Inferior parietal cortex (tissue), 1 donor: Measurements from ENCODE around the gene KRT74.

Source experiments
- DNase-seq: peaks from one replicate; pipeline ENCODE4 v3.0.0-alpha.2; 2016; ENCODE audit errors: extremely low spot score

KRT74 gene

DNA sequence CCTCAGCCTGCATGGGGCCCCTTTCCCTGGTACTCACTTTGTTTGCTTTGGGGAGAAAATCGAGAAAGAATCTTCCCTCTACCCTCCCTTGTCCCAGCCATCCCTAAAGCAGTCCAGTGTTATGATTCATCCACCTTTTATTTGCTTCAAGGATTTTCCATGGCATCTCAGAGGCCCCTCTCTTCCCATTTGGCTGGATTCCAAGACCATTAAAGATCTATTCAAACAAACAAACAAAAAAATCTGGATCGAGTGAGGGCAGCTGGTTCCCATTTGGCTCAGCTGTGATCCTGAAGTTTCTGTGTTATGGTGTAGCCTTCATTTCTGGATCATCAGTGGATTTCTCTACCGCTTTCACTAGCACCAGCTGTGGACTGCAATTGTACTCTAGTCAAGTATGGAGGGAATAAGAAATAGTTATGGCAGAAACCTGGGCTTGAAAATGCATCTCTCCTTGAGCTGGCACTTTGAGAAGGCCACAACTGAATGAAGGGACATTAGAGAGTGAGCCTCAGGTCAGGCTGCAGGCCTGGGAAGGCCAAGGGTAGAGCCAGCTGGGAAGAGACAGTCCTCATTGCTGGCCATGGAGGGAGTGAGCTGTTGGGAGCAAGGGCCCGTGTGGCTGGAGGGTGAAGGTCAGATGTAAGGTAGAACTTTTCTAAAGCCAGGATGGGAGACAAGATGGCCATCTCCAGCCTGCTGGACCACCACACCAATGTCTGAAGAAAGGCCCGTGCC is 34.4 kb downstream of the KRT74 start:
- no peak for DNase-seq

DNA sequence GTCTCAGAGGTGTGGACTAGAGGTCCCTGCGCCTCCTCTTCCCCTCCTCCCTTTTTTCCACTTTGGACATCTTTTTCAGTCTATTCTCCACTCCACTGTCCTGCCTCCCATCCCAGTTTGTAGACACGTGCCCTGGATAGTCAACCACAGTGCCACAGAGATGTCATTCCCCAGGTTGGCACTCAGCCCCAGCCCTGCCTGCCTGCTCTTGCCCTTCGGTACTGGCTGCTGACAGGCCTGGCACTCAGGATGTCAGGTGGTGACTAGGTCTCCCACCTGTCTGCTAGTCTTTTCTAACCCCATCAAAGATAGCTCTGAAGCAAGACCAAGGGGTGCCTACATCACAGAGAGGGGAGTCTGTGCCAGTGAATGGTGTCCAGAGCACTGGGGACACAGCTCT is 36.5 kb downstream of the KRT74 start:
- no peak for DNase-seq

DNA sequence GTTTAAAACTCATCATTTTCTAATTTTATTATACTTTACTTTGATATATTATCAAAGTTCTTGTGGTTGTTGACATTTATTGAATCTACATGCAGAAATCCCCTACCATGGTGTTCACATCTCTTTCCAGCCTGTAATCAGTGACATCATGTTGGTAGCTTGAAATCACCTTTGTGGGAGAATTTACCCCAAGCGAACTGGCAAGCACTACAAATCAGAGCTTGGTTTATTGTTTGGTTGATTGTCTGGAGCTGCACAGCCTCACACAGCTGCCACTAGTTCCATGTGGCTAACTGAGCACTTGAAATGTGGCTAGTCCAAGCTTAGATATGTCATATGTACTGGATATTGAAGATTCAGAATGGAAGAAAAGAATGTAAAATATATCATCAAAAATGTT is 38.1 kb downstream of the KRT74 start:
- DNase-seq: no peak

DNA sequence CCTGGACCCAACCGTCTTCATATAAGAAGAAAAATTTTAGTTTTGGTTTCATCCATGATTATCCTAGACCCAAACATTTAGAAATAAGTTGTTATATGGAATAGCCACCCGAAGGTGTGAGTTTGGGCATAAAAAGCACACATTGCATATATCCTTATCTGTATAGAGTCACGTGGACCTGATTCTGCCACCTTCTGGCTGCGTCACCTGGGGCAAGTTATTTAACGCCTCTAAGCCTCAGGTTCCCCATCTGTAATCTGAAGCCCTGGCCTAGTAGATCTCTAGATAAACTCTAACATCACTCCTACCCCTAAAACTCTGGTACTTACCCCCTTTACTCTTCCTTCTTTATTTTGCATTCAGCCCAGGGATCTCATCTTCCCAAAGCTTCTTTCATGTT is 39.2 kb downstream of the KRT74 start:
- no peak for DNase-seq

DNA sequence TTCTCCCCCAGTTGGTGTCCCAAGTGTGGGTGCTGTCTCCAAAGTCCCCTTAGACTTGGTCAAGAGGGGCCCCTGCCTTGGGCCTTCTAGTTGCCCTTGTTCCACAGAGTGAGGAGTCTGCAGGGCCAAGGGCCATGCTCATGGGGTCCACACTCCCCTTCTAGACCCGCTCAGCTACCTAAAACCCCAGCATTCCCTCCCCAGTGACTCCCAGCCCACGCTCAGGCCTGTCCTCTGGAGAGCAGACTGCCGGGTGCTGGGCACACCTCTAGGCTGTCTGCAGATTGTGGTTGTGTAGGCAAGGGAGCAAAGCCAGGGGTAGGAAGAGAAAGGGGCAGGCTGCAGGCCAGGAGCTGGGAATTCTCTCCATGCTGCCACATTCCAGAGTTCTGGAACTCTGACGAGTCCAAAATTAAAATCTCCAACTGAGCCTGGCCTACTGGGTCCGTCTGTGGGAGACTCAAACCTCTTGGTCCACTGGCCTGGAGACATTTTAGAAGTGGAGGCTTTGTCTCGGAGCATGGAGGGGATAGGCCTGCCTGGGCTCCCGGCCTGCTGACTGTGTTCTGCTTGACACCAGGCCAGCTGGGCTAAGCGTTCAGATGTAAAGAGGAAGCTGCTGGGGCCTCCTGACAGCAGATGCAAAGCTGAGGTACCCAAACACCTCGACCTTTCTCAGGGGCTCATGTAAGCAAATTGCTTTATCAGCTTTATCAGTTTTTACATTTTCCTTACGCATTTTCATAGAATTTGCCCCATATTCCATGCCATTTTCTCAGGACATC is 39.8 kb downstream of the KRT74 start:
- DNase-seq: no peak

DNA sequence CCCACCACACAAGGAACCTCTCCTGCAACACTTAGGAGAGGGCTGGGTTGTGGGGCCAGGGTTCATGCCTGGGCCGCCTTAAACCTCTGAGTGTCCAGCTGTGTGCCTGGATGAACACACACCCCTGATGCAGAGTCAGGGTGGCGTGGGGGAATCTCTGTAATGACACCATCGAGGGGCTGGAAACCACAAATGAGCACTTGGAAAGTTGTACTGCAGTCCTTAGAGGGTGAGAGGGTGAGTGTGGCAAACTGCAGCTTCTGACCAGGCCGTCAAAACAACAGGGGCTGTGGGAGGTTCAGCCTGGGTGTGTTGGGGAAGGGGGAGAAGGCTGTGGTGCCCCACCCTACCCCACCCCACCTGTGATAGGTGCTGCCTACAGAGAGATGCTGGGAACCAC is 41.0 kb downstream of the KRT74 start:
- no peak for DNase-seq

DNA sequence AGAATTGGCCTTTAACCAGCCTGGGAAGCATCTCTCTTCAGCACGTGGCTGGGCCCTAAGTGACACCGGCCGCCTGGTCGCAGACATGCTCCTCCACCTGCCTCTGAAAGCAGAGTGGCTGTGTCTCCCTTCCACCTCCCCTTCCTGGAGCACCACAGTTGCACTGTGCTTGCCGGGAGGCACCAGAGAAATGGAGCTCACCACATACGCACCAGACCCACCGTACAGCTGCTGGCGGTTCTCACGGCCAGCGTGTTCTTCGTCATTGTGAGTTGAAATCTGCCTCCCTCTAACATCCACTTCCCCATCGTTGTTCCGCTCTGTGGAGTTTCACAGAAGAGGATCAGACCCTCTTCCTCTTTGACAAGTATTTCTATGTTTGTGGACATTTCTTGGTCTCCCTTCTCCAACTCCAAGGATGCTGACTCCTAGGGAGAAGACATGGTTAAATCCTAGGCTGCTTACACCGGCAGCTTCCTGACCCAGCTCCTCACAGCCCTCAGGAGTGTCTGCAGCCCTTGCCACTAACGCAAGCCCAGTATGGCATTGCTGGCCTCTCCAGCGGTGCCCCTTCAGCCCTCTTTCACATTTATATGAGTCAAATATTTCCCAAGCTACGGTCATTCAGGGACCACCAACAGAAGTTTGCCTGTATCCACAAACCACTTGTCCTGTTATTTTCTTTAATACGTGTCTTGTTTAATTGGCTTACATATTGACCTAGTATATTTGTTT is 41.9 kb downstream of the KRT74 start:
- no peak for DNase-seq

DNA sequence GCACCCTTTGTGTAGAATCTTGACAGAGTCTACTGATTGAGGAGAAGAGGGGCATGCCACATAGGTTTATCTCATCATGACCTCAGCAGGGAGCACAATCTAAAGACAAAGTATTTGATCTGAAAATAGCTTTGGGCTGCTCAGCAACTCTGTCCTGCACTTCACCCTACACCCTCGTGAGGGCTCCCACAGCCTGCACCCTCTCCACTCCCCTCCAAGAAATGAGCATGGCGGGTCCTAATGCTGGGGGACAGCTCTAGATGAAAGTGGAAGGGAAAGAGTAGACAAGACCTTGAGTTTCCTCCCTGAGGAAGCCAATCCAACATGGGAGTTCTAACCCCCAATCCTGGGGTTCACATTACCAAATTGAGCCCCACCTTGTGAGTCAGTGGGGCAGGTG is 42.7 kb downstream of the KRT74 start:
- no peak for DNase-seq

DNA sequence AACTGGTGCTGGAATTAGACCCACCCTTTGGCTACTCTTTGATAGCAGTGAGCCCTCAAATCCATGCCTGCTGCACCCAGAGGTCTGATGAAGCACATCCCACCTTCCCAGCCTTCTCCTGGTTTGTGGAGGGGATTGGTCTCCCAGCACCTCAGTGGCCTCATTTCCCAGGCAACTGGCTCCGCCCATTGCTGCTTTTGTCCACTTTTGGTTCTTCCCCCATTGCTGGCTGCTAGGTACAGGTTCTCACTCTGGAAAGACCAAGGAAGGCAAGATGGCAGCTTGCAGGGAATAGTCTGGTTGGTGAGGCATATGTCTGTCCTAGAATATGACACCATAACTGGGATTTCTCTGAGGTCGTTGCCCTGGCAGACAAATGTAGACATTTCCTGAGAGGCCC is 43.3 kb downstream of the KRT74 start:
- DNase-seq: no peak

DNA sequence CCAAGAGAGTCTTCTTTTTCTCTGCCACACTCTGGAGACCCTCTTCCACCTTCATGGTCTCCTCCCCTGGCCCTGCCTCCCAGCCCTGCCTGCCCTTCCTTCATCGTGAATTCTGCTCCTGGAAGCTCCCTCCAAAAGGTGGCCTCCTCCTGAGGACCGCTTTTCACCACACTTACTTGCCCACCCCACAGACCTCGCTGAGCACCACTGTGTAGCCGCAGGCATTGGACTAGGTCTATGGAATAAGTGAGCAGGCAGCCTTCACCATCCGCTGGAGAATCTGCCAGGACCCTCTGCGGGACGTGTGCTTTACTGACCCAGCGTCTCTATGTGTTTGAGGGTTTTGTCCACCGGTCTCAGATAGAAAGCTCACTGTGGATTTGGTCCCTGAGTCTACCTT is 43.8 kb downstream of the KRT74 start:
- DNase-seq: no peak

DNA sequence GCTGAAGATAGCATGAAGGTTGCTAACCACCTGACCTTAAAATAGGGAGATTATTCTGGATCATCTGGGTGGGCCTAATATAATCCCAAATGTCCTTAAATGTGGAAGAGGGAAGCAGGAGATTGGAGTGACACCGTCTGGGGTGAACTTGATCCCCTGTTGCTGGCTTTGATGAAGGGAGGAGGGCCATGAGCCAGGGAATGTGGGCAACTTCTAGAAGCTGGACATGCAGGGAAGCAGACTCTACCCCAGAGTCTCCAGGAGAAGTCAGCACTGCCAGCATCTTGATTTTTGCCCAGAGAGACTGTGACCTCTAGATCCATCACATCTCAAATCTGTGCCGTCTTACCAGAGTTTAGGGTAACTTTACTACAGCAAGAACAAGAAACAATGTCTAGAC is 44.2 kb downstream of the KRT74 start:
- no peak for DNase-seq

DNA sequence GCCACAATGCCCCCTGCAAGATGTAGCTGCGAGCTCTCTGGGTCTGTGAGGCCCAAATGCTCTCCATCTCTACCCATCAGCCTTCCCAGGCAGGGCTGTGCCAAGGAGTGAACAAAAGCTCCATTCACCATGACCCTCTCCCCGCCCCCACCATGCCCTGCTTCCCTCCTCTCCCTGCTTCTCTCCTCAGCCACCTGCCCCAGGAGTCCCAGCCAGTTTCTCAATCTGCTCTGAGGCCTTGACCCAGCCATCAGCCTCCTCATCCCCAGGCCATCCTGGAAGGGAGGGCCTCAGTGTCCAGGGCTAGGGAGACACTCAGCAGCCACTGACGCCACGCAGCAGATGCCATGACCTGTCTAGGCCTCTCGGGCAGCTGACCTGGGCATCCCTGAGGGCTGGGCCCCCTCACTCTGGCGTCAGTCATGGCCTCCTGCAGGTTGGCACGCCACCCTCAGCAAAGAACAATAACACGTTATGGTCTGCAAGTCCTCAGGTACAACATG is 45.0 kb downstream of the KRT74 start:
- DNase-seq: no peak

DNA sequence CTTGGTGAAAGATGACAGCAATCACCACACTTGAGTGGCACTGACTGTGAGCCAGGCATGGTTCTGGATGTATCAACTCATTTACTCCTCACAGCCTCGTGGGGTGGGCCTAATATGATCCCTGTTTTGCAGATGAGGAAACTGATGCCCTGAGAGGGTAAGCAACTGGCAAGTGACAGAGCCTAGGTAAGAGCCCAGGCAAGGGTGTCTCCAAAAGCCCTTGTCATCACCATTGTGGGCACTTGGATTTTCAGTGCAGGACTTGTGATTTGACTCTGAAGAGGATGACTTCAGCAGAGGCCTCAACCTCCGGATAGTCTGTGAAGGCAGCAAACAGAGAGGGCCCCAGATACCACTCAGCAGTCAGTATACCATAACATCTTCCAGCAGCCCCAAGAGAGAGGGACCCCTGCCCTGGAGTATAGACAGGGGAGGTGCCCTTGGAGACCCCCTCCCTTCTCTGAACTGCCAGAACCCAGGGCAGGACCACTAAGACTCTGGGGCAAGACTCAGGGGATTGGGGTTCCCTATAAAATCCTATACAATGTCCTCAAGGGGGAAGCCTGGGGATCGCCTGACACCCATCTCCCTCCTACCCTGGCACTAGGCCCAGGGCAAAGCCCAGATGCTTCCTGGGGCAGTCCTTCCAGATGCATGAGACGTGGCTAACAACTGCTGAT is 46.4 kb downstream of the KRT74 start:
- no peak for DNase-seq

DNA sequence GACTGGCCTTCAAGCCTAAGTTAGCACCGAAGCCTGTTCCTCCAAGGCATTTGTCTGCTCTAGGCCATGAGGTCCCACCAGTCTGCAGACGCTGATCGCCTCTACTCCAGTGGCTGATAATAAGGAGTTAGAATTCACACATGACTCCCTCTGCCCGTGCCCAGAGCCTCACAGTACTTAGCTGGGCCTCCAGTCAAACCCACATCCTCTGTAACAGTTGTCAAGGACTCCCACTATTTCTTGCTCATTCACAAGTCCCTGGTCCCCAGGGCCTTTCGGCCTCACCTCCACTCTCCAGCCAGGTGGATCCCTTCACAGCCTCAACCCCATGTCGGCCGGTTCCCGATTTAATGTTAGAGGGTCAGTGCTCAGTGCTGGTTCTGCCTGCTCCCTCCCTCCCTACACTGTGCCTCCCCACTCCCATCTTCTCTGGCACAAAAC is 47.1 kb downstream of the KRT74 start:
- no peak for DNase-seq

DNA sequence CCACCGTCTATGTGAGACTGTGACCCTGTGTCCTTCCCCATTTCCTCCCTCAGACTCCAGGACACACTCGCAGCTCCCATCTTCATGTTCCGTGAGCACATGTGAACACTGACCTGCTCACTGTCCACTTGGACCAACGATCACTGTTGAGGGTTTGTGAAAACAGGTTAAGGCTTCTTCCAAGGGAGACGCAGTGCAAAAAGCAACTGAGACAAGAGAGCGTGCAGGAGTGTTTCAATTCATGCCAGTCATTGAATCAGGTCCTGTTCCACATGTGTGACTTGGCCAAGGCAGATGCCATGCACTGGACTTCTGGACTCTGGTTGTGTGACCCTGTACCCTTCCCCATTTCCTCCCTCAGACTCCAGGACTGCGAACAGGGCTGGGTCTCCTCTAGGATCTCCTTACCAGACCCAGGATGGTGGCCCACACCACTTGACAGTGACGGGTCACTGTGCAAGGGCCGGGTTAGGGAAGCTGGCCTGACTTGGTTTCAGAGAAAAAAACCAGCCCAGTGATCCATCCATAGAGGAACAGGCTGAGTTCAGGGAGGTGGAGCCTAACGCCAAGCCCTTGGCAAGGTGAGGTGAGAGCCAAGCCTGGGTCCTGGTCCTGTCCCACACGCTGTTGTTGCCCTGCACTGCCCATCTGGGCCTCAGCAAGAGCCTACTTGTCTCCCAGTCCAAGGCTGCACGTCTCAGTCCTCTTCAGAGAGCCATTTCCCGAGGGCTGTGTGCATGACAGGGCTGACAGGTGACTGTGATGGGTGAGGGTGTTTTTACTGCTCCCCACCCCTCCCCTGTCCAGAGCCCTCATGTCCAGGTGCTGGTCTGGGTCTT is 47.8 kb downstream of the KRT74 start:
- DNase-seq: no peak

DNA sequence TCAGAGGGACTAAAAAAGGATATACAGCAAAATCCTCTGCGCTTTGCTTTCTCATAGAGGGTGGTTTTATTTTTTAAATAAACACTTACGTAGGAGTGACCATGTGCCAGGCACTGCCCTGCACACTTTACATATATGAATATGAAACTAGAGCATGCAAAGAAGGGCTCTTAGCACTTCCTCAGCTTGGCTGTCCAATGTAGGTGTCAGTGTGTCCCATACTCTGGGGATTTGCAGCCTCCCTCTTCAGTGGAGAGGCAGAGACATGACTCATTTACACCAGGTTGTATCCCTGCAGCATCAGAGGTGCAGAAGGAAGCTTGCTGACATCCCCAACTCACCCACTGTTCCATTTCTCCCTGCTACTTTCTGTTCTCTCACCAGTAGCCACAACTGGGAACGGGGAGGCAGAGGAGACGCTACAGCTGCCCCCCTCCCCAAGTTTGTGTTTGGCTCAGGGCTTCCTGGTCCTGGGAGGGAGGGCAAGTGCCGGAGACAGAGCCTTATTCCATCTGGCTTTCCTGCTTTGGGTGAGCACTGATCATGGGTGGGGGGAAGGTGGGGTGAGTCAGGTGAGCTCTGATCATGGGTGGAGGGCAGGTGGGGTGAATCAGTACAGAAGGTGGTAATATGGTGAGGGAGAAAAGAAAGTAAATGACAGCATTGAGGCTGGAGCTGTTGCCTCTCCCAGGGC is 48.6 kb downstream of the KRT74 start:
- no peak for DNase-seq

DNA sequence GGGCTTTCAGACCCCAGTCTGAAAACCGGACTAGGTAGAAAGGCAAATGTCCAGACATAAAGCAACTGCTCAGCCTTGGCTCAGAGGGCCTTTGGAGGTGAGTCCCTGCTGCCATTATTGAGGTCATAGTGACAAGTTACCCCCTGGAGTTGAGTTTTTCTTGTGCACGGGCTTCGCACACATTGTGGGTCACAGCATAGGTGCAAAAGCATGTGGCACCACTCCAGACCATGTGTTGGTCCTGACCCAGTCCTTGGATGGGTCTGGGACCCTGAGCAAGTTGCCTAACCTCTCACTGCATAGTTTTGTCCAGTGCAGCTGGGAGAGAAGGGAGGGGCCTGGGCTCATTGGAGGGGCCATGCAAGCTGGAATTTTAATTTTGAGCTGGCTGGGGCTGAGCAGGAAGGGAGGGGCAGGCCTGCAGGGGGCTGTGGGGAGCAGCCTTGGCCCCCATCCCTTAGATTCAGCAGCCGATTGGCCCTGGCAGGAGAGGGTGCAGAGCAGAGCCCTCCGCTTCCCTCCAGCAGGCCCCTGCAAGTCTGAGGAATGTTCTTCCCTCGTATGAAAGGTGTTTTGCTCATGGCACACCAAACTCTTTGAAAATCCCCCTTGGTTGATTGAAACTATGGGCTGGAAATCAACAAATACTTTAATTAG is 49.3 kb downstream of the KRT74 start:
- no peak for DNase-seq

DNA sequence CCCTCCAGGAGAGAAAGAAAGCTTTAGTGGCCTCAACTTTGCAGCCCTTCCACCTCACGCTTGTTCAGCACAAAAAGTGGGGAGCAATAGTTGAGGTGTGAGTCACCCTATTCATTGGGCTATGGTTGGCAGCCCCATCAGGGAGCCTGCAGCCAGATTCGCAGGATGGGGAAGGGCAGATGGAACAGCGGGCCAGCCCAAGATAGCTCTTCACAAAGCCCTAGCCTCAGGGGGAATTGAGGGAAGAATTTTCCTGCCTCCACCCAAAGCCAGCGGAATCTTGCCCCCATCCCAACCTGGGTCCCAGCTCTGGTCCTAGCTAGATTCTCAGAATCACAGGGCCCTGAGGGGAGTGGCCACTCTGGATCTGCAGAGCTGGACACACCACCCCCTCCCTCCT is 49.8 kb downstream of the KRT74 start:
- no peak for DNase-seq

DNA sequence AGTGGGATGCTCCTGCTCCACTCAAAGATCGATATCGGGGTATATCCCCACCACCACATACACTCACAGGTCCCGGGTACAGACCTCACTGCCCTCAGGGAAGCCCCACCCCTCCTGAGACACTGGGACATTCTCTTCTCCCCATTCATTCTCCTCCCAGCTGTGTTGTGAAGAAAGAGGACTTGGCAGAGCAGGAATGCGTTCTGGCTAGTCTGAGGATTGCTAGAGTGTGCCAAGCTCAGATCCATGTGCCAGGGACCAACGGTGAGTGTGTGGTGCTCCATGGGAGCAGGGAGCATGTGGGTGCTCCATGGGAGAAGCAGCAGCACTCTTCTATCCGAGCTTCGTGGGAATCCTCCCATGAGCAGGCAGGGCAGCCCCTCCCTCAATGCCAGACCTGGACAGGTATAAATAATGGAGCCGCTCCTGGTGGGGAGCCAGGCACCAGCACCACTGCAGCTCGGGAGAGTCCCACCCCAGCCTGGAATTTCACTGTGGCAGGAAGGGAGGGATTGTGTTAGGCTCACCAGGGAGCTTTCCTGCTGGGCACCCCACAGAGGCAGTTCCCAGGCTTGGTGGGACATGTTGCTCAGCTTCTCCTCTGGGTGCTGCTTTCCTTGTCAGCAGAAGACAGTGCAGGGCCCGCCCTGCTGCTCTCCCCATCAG is 51.2 kb downstream of the KRT74 start:
- no peak for DNase-seq
